Gastroesophageal sphincter (tissue), 3 donors: Measurements from ENCODE around the gene NIPBL.

Source experiments
- EP300 ChIP-seq: sonication (generic); formaldehyde crosslinking; IDR thresholded peaks from one replicate; pipeline ENCODE4 v1.6.1; 2017; ENCODE audit warnings: antibody characterized with exemption, mild to moderate bottlenecking
- POLR2A ChIP-seq, 2 donors: fragments of 450-650 bp; IDR thresholded peaks; one replicate each; pipeline ENCODE4 v1.6.1; 2017; ENCODE audit warnings: antibody characterized with exemption in 2 of 2, mild to moderate bottlenecking in 2 of 2, moderate library complexity in 1 of 2
- POLR2AphosphoS5 ChIP-seq: sonication (generic); formaldehyde crosslinking; IDR thresholded peaks from one replicate; pipeline ENCODE4 v1.6.1; 2017; ENCODE audit warnings: antibody characterized with exemption
- TF ChIP-seq, protein P1 (sequence below), 4 experiments: fragments of 200-600 bp in 2 of 4; fragments of 450-650 bp in 2 of 4; sonication (generic) in 1 of 4; IDR thresholded peaks; one replicate each; pipeline ENCODE4 v1.5.1; 2017 to 2019; ENCODE audit warnings: antibody characterized with exemption in 4 of 4, mild to moderate bottlenecking in 2 of 4, moderate library complexity in 2 of 4

DNA sequence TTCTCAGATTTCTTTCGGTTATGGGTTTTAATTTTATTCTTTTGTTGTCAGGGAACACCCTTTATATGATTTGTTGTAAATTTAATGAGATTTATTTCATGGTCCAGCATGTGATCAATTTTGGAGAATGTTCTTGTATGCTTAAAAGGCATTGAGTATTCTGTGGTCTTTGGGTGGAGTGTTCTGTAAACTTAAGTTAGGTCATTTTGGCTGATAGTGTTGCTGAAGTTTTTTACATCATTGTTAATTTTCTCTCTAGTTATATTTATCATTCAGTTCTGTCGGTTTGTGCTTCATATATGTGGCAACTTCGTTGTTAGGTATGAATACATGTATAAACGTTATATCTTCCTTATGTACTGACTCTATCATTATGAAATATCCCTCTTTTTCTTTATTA lies 55.5 kb downstream of the NIPBL start:
- TF ChIP-seq, protein P1, sequence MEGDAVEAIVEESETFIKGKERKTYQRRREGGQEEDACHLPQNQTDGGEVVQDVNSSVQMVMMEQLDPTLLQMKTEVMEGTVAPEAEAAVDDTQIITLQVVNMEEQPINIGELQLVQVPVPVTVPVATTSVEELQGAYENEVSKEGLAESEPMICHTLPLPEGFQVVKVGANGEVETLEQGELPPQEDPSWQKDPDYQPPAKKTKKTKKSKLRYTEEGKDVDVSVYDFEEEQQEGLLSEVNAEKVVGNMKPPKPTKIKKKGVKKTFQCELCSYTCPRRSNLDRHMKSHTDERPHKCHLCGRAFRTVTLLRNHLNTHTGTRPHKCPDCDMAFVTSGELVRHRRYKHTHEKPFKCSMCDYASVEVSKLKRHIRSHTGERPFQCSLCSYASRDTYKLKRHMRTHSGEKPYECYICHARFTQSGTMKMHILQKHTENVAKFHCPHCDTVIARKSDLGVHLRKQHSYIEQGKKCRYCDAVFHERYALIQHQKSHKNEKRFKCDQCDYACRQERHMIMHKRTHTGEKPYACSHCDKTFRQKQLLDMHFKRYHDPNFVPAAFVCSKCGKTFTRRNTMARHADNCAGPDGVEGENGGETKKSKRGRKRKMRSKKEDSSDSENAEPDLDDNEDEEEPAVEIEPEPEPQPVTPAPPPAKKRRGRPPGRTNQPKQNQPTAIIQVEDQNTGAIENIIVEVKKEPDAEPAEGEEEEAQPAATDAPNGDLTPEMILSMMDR (IDR thresholded peaks at IDR 0.05), result no peak
- TF ChIP-seq POLR2AphosphoS5 (no peak), POLR2A (IDR thresholded peaks at IDR 0.05) (no peak), EP300 (no peak)
